IMR-90 (cell line): ENCODE data around the gene CLIC3. TPM values are rescaled to one million over a fixed set of nuclear protein-coding genes. Genes with fewer than 3 reads are reported as not detected.
"Not testable (repeated sequence)": the region's sequence is repeated elsewhere in the genome, so short reads cannot be mapped to it uniquely, and the experiment has no call there.

Experiments
- ATAC-seq: fragments of 200-7000 bp; cut with Tn5 transposase; 2 replicates; pipeline ENCODE4 v1.9.1; 2020; ENCODE audit warnings: low read depth, mild to moderate bottlenecking, moderate library complexity
- BruUV-seq: library from RNA; stranded (reverse); fragments of 400-500 nt; replicated peaks from 2 replicates; lab custom pipeline; 2021; lab: Mats Ljungman, UMichigan
- CTCF ChIA-PET: fragments of 300-600 bp; formaldehyde crosslinking; extraction: SDS; loops from one replicate; lab custom pipeline; 2021; ENCODE audit warnings: antibody characterized with exemption; lab: Yijun Ruan, JAX
- POLR2A ChIA-PET: fragments of 300-600 bp; sonication (Branson Sonifier 250); formaldehyde crosslinking; loops from one replicate; lab custom pipeline; 2022; ENCODE audit warnings: antibody characterized with exemption; ENCODE audit not compliant: unreplicated experiment; lab: Charles Lee
- DNase-seq: peaks from one replicate; pipeline ENCODE4 v3.0.0; 2013
- H2AFZ ChIP-seq: replicated peaks from 2 replicates; pipeline ENCODE3; 2013; ENCODE audit warnings: low read length, mild to moderate bottlenecking; ENCODE audit not compliant: poor library complexity
- H2AK5ac ChIP-seq: 2 replicates; pipeline ENCODE4 v1.6.1; 2013; ENCODE audit warnings: low read depth, low read length, inconsistent platforms
- H2AK9ac ChIP-seq: replicated peaks from 2 replicates; pipeline ENCODE3; 2013; ENCODE audit warnings: mild to moderate bottlenecking, low read depth, low read length, moderate library complexity; ENCODE audit not compliant: poor library complexity
- H2BK120ac ChIP-seq: 2 replicates; pipeline ENCODE4 v1.6.1; 2013; ENCODE audit warnings: low read depth, low read length, inconsistent platforms
- H2BK15ac ChIP-seq: 3 replicates; pipeline ENCODE4 v1.6.1; 2013; ENCODE audit warnings: low read depth, low read length, inconsistent platforms
- H2BK20ac ChIP-seq: 2 replicates; pipeline ENCODE4 v1.6.1; 2013; ENCODE audit warnings: low read depth, mild to moderate bottlenecking, inconsistent platforms, low read length, moderate library complexity
- H2BK5ac ChIP-seq: 2 replicates; pipeline ENCODE4 v1.6.1; 2013; ENCODE audit warnings: mild to moderate bottlenecking, low read depth, low read length, inconsistent platforms; ENCODE audit not compliant: poor library complexity, severe bottlenecking
- H3K14ac ChIP-seq: replicated peaks from 2 replicates; pipeline ENCODE4 v1.6.1; 2013; ENCODE audit warnings: low read depth, low read length, inconsistent platforms
- H3K18ac ChIP-seq: 2 replicates; pipeline ENCODE4 v1.6.1; 2013; ENCODE audit warnings: low read depth, low read length, control low read depth
- H3K23ac ChIP-seq: 2 replicates; pipeline ENCODE4 v1.6.1; 2013; ENCODE audit warnings: low read depth, low read length, inconsistent platforms
- H3K27ac ChIP-seq: 2 replicates; pipeline ENCODE4 v1.5.1; 2013; ENCODE audit warnings: mild to moderate bottlenecking, control low read depth, low read length; ENCODE audit not compliant: insufficient read depth
- H3K27me3 ChIP-seq: 2 replicates; pipeline ENCODE4 v1.6.1; 2013; ENCODE audit warnings: low read length; ENCODE audit not compliant: control insufficient read depth, insufficient read depth
- H3K36me3 ChIP-seq: 2 replicates; pipeline ENCODE4 v1.6.1; 2013; ENCODE audit warnings: low read length, mixed read lengths; ENCODE audit not compliant: control insufficient read depth, insufficient read depth
- H3K4ac ChIP-seq: 2 replicates; pipeline ENCODE4 v1.6.1; 2013; ENCODE audit warnings: low read depth, low read length, inconsistent platforms
- H3K4me1 ChIP-seq: 2 replicates; pipeline ENCODE4 v1.6.1; 2013; ENCODE audit warnings: low read length, mixed read lengths; ENCODE audit not compliant: control insufficient read depth, insufficient read depth
- H3K4me2 ChIP-seq: 2 replicates; pipeline ENCODE4 v1.6.1; 2013; ENCODE audit warnings: low read depth, mild to moderate bottlenecking, control low read depth, low read length, moderate library complexity
- H3K4me3 ChIP-seq: 2 replicates; pipeline ENCODE4 v1.5.1; 2013; ENCODE audit warnings: low read depth, mild to moderate bottlenecking, control low read depth, low read length, moderate library complexity; ENCODE audit not compliant: insufficient read depth
- H3K56ac ChIP-seq: 2 replicates; pipeline ENCODE4 v1.6.1; 2013; ENCODE audit warnings: low read length, inconsistent platforms; ENCODE audit not compliant: insufficient read depth; ENCODE audit errors: extremely low read depth
- H3K79me1 ChIP-seq, 2 experiments: 2 replicates each; pipeline ENCODE4 v1.6.1; 2013; ENCODE audit warnings: low read length in 2 of 2, inconsistent platforms in 1 of 2, low read depth in 1 of 2
- H3K9ac ChIP-seq: 2 replicates; pipeline ENCODE4 v1.6.1; 2013; ENCODE audit warnings: low read depth, low read length, control low read depth
- H3K9me1 ChIP-seq: 2 replicates; pipeline ENCODE4 v1.6.1; 2013; ENCODE audit warnings: low read length, inconsistent platforms; ENCODE audit not compliant: insufficient read depth
- H3K9me3 ChIP-seq: 2 replicates; pipeline ENCODE4 v1.6.1; 2013; ENCODE audit warnings: low read length; ENCODE audit not compliant: control insufficient read depth, insufficient read depth
- H4K20me1 ChIP-seq: 2 replicates; pipeline ENCODE4 v1.6.1; 2013; ENCODE audit warnings: low read length, inconsistent platforms; ENCODE audit not compliant: insufficient read depth
- H4K5ac ChIP-seq: 2 replicates; pipeline ENCODE4 v1.6.1; 2013; ENCODE audit warnings: mild to moderate bottlenecking, low read depth, low read length, control low read depth
- H4K8ac ChIP-seq, 2 experiments: 2 replicates each; pipeline ENCODE4 v1.6.1; 2013; ENCODE audit warnings: low read depth in 2 of 2, low read length in 2 of 2, control low read depth in 1 of 2, inconsistent platforms in 1 of 2
- H4K91ac ChIP-seq: 2 replicates; pipeline ENCODE4 v1.6.1; 2013; ENCODE audit warnings: low read depth, low read length, inconsistent platforms; ENCODE audit not compliant: insufficient read depth
- WGBS, 2 experiments: methylation state at CpG; one replicate each; pipeline versions ENCODE4 v1.1.5 to v1.1.7; 2013; ENCODE audit warnings: missing lambda C conversion rate in 2 of 2; ENCODE audit not compliant: insufficient read length in 1 of 2; ENCODE audit errors: extremely low coverage in 2 of 2; 5-methylcytosine and 5-hydroxymethylcytosine counted together
- dilution Hi-C: fragments of 300-500 bp; cut with HindIII; formaldehyde crosslinking; loops from one replicate; pipeline ENCODE4 v1.14.3; 2018; ENCODE audit warnings: low sequenced_read_pairs; ENCODE audit not compliant: unreplicated experiment
- in situ Hi-C: fragments of 300-500 bp; cut with MboI; formaldehyde crosslinking; loops from 3 replicates; pipeline ENCODE4 v1.14.3; 2019; ENCODE audit warnings: low sequenced_read_pairs, inconsistent platforms, mixed read lengths
- intact Hi-C: fragments of 100-400 bp; cut with micrococcal nuclease; formaldehyde crosslinking; loops from 2 replicates; pipeline ENCODE4 v1.10.0; 2022
- polyA plus RNA-seq, 3 experiments: library from polyadenylated mRNA; depleted of rRNA; stranded (reverse); fragments of >200 nt; gene quantifications; 2 replicates each; pipeline ENCODE4 v1.2.3, GENCODE V29; 2012; ENCODE audit warnings: low replicate concordance in 1 of 3
- total RNA-seq: library from RNA; depleted of rRNA; stranded (reverse); fragments of >200 nt; gene quantifications from 2 replicates; pipeline ENCODE4 v1.2.3, GENCODE V29; 2012

CLIC3 gene
- total and polyA plus RNA-seq, 2 of the 4 experiments (the other 2 are of a cell fraction) = 0.18 to 1.7 TPM

GRCh38 chr9:137033481-137033880 is 37.1 kb upstream of the CLIC3 start:
- BruUV-seq, H2AK9ac ChIP-seq, H3K27me3 ChIP-seq, H3K79me1 ChIP-seq, H4K20me1 ChIP-seq, H2AFZ ChIP-seq, H4K91ac ChIP-seq, H4K8ac ChIP-seq, DNase-seq, H3K56ac ChIP-seq, H3K9me3 ChIP-seq, H3K4ac ChIP-seq, H3K14ac ChIP-seq, H3K4me3 ChIP-seq, H2AK5ac ChIP-seq, H2BK120ac ChIP-seq, H2BK20ac ChIP-seq, H3K9ac ChIP-seq, H3K36me3 ChIP-seq, ATAC-seq, H3K23ac ChIP-seq, H2BK15ac ChIP-seq, dilution Hi-C loops, H2BK5ac ChIP-seq, POLR2A ChIA-PET, H3K4me1 ChIP-seq, H3K4me2 ChIP-seq, H3K18ac ChIP-seq, H4K5ac ChIP-seq, H3K9me1 ChIP-seq, intact Hi-C loops, H3K27ac ChIP-seq: not testable (repeated sequence)
- CTCF ChIA-PET = interaction anchor here (2.2 kb wide), 1 partner anchor 13 kb away, joined by 14 read pairs; the partner anchor contains the start of gene NPDC1
- in situ Hi-C loops = loop anchor here (10.0 kb wide), 1 partner anchor 249 kb away; no protein-coding TSS in a partner anchor
- no CpG with 5 or more reads among the region's 5 CpGs for WGBS, 2 experiments
